WTC11 (cell line): ENCODE results near the gene ADCY10. TPM values are rescaled to one million over a fixed set of nuclear protein-coding genes. Genes with fewer than 3 reads are reported as not detected.

ENCODE experiments used
- ATAC-seq: fragments of 200-7000 bp; cut with Tn5 transposase; 2 replicates; pipeline ENCODE4 v1.10.0; 2021; ENCODE audit warnings: mild to moderate bottlenecking, moderate library complexity
- CTCF ChIA-PET: fragments of 300-600 bp; sonication (Branson Sonifier 250); formaldehyde crosslinking; loops from one replicate; lab custom pipeline; 2021; ENCODE audit warnings: antibody characterized with exemption; lab: Charles Lee
- POLR2A ChIA-PET: fragments of 350-600 bp; sonication (Branson Sonifier 250); formaldehyde crosslinking; loops from one replicate; lab custom pipeline; 2021; ENCODE audit warnings: antibody characterized with exemption; lab: Charles Lee
- DNase-seq: peaks from one replicate; pipeline ENCODE4 v3.0.0; 2021; ENCODE audit warnings: low spot score
- H3K27ac Mint-ChIP-seq: 2 replicates; pipeline ENCODE4 v1.8.0; 2021; ENCODE audit warnings: mixed read lengths
- H3K27me3 Mint-ChIP-seq: 2 replicates; pipeline ENCODE4 v1.8.0; 2021; ENCODE audit warnings: low read depth, mild to moderate bottlenecking, moderate library complexity, mixed read lengths
- H3K36me3 Mint-ChIP-seq: 2 replicates; pipeline ENCODE4 v1.8.0; 2021; ENCODE audit warnings: mixed read lengths
- H3K4me1 Mint-ChIP-seq: 2 replicates; pipeline ENCODE4 v1.8.0; 2022; ENCODE audit warnings: mixed read lengths
- H3K4me3 Mint-ChIP-seq: 2 replicates; pipeline ENCODE4 v1.8.0; 2021; ENCODE audit warnings: mild to moderate bottlenecking, moderate library complexity, mixed read lengths
- H3K9me3 Mint-ChIP-seq: 2 replicates; pipeline ENCODE4 v1.8.0; 2021; ENCODE audit warnings: mixed read lengths
- ELF4 ChIP-seq: sonication (generic); formaldehyde crosslinking; IDR thresholded peaks from 2 replicates; pipeline ENCODE4 v1.8.1; 2022; ENCODE audit warnings: low read depth, mild to moderate bottlenecking, moderate library complexity, missing genetic modification reagents
- MYBL2 ChIP-seq: sonication (generic); formaldehyde crosslinking; IDR thresholded peaks from 2 replicates; pipeline ENCODE4 v1.8.1; 2023; ENCODE audit warnings: mild to moderate bottlenecking, moderate library complexity, missing genetic modification reagents
- NFE2L1 ChIP-seq: sonication (generic); formaldehyde crosslinking; IDR thresholded peaks from 2 replicates; pipeline ENCODE4 v1.8.1; 2023; ENCODE audit warnings: missing genetic modification reagents
- NR3C1 ChIP-seq: sonication (generic); formaldehyde crosslinking; conservative IDR thresholded peaks from 2 replicates; pipeline ENCODE4 v1.8.1; 2023; ENCODE audit warnings: low read depth, mild to moderate bottlenecking, missing genetic modification reagents
- PRRX2 ChIP-seq: fragments of 250-450 bp; sonication (Bioruptor Pico); IDR thresholded peaks from 2 replicates; pipeline ENCODE4 v1.8.0; 2021; ENCODE audit warnings: mild to moderate bottlenecking
- TP53 ChIP-seq: sonication (generic); formaldehyde crosslinking; IDR thresholded peaks from 2 replicates; pipeline ENCODE4 v1.8.1; 2023; ENCODE audit warnings: mild to moderate bottlenecking, missing genetic modification reagents
- ZNF138 ChIP-seq: sonication (generic); formaldehyde crosslinking; conservative IDR thresholded peaks from 2 replicates; pipeline ENCODE4 v1.8.1; 2022; ENCODE audit warnings: mild to moderate bottlenecking, moderate library complexity, missing genetic modification reagents
- ZNF263 ChIP-seq: sonication (generic); formaldehyde crosslinking; IDR thresholded peaks from 2 replicates; pipeline ENCODE4 v1.8.1; 2022; ENCODE audit warnings: low read depth, mild to moderate bottlenecking, moderate library complexity, missing genetic modification reagents
- ZNF317 ChIP-seq: sonication (generic); formaldehyde crosslinking; IDR thresholded peaks from 2 replicates; pipeline ENCODE4 v1.8.1; 2023; ENCODE audit warnings: low read depth, mild to moderate bottlenecking, moderate library complexity, missing genetic modification reagents, borderline replicate concordance
- ZNF416 ChIP-seq: fragments of 250-450 bp; sonication (Bioruptor Pico); IDR thresholded peaks from 2 replicates; pipeline ENCODE4 v1.9.0; 2021; ENCODE audit warnings: mild to moderate bottlenecking, inconsistent platforms
- total RNA-seq: library from RNA; stranded (reverse); gene quantifications from 3 replicates; pipeline ENCODE4 v1.2.3, GENCODE V29; 2021
- TF ChIP-seq, protein P1 (sequence below): sonication (generic); formaldehyde crosslinking; IDR thresholded peaks from 2 replicates; pipeline ENCODE4 v1.8.0; 2022; ENCODE audit warnings: mild to moderate bottlenecking, missing genetic modification reagents
- TF ChIP-seq, protein P2 (sequence below): sonication (generic); formaldehyde crosslinking; IDR thresholded peaks from 2 replicates; pipeline ENCODE4 v1.8.1; 2023; ENCODE audit warnings: mild to moderate bottlenecking, missing genetic modification reagents
- TF ChIP-seq, protein P3 (sequence below): fragments of 250-450 bp; sonication (Bioruptor Pico); IDR thresholded peaks from 2 replicates; pipeline ENCODE4 v1.9.0; 2021; ENCODE audit warnings: mild to moderate bottlenecking
- TF ChIP-seq, protein P4 (sequence below): fragments of 200-600 bp; IDR thresholded peaks from 2 replicates; pipeline ENCODE4 v1.8.0; 2022; ENCODE audit warnings: antibody characterized with exemption
- TF ChIP-seq, protein P5 (sequence below): sonication (generic); formaldehyde crosslinking; IDR thresholded peaks from 2 replicates; pipeline ENCODE4 v1.8.1; 2023; ENCODE audit warnings: mild to moderate bottlenecking, moderate library complexity, missing genetic modification reagents
- TF ChIP-seq, protein P6 (sequence below): sonication (generic); formaldehyde crosslinking; IDR thresholded peaks from 2 replicates; pipeline ENCODE4 v1.8.0; 2022; ENCODE audit warnings: mild to moderate bottlenecking, missing genetic modification reagents
- TF ChIP-seq, protein P7 (sequence below): sonication (generic); formaldehyde crosslinking; IDR thresholded peaks from 2 replicates; pipeline ENCODE4 v1.8.1; 2022; ENCODE audit warnings: mild to moderate bottlenecking, moderate library complexity, missing genetic modification reagents

ADCY10 gene
- total RNA-seq, 1 experiment from 2014 or later, result 0.07 TPM

DNA sequence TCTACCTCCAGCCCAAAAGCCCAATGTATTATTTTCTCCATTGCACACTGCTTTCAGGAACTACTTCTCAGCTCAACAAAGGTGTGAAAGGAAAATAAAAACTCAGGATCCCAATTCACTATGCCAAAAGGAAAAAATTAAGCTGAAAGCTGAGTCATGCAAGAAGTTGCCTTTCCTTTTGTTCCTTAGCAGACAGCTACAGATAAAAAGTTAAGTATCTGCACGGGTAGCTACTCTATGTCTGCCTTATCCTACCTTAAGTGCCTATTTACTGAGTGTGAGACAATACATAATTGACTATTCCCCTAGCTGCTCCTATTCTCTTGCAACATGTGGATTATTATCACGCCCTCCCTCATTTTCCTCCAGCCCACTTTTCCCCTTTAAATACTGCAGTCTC is 84.1 kb downstream of the ADCY10 start:
- DNase-seq (no peak), ATAC-seq (no peak)
- Mint-ChIP-seq H3K27me3 (no peaks in the 10 kb centered on the region), H3K9me3 (no peaks in the 10 kb centered on the region), H3K4me3 (no peak overlapping the region)
- ChIA-PET CTCF (interaction anchor here (1.0 to 1.4 kb wide), 3 partner anchors 27 to 253 kb away, joined by 4 read pairs; no protein-coding TSS in a partner anchor), POLR2A (interaction anchor here (0.7 kb wide), 1 partner anchor 13 kb away, joined by 3 read pairs; no protein-coding TSS in a partner anchor)
- TF ChIP-seq, protein P1, sequence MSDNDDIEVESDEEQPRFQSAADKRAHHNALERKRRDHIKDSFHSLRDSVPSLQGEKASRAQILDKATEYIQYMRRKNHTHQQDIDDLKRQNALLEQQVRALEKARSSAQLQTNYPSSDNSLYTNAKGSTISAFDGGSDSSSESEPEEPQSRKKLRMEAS (CRISPR knock-in tag), result no peak
- no peak for TF ChIP-seq ZNF416 (CRISPR knock-in tag)
- TF ChIP-seq, protein P2, sequence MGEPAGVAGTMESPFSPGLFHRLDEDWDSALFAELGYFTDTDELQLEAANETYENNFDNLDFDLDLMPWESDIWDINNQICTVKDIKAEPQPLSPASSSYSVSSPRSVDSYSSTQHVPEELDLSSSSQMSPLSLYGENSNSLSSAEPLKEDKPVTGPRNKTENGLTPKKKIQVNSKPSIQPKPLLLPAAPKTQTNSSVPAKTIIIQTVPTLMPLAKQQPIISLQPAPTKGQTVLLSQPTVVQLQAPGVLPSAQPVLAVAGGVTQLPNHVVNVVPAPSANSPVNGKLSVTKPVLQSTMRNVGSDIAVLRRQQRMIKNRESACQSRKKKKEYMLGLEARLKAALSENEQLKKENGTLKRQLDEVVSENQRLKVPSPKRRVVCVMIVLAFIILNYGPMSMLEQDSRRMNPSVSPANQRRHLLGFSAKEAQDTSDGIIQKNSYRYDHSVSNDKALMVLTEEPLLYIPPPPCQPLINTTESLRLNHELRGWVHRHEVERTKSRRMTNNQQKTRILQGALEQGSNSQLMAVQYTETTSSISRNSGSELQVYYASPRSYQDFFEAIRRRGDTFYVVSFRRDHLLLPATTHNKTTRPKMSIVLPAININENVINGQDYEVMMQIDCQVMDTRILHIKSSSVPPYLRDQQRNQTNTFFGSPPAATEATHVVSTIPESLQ (CRISPR knock-in tag), result no peak
- TF ChIP-seq, all 79 proteins: peak for 0
- Mint-ChIP-seq H3K27ac (peak overlapping the region; percentile 57; the same call in 1 of the 2 replicates), H3K4me1 (peaks cover 26% of the 10 kb centered on the region), H3K36me3 (no peaks in the 10 kb centered on the region)

DNA sequence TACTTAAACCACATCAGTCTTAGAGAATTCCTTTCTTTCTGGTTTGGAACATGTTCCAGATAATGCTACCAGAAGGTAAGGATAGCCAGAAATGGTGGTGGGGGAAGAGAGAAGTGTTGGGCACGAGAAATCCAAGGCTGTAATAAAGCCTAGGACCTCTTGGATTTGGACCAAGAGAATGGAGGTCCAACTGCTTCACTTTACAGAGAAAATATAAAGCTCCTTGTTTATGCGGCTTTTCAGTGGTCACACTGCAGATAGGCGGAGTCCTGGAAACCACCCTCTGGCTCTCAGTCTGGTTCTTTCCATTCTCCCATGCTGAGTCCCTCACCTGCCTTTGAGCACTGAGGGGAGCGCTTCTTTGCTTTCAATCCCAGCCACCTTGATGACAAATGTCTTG is 87.8 kb downstream of the ADCY10 start:
- peaks cover 28% of the 10 kb centered on the region for H3K4me1 Mint-ChIP-seq
- no peak for DNase-seq
- no peak for ATAC-seq
- POLR2A ChIA-PET, result no interaction called here
- no peaks in the 10 kb centered on the region for H3K36me3 Mint-ChIP-seq
- CTCF ChIA-PET, result interaction anchor here (1.5 kb wide), 1 partner anchor 23 kb away, joined by 4 read pairs; no protein-coding TSS in a partner anchor
- H3K4me3 Mint-ChIP-seq, result no peak overlapping the region
- H3K27me3 Mint-ChIP-seq, result no peaks in the 10 kb centered on the region
- no peak overlapping the region for H3K27ac Mint-ChIP-seq
- no peaks in the 10 kb centered on the region for H3K9me3 Mint-ChIP-seq
- TF ChIP-seq ZNF138 (no peak), ZNF416 (CRISPR knock-in tag) (no peak), ZNF263 (no peak), ELF4 (CRISPR knock-in tag) (no peak), MYBL2 (CRISPR knock-in tag) (no peak), NFE2L1 (CRISPR knock-in tag) (no peak), NR3C1 (CRISPR knock-in tag) (no peak), TP53 (CRISPR knock-in tag) (no peak), ZNF317 (no peak), PRRX2 (no peak)
- TF ChIP-seq, protein P3, sequence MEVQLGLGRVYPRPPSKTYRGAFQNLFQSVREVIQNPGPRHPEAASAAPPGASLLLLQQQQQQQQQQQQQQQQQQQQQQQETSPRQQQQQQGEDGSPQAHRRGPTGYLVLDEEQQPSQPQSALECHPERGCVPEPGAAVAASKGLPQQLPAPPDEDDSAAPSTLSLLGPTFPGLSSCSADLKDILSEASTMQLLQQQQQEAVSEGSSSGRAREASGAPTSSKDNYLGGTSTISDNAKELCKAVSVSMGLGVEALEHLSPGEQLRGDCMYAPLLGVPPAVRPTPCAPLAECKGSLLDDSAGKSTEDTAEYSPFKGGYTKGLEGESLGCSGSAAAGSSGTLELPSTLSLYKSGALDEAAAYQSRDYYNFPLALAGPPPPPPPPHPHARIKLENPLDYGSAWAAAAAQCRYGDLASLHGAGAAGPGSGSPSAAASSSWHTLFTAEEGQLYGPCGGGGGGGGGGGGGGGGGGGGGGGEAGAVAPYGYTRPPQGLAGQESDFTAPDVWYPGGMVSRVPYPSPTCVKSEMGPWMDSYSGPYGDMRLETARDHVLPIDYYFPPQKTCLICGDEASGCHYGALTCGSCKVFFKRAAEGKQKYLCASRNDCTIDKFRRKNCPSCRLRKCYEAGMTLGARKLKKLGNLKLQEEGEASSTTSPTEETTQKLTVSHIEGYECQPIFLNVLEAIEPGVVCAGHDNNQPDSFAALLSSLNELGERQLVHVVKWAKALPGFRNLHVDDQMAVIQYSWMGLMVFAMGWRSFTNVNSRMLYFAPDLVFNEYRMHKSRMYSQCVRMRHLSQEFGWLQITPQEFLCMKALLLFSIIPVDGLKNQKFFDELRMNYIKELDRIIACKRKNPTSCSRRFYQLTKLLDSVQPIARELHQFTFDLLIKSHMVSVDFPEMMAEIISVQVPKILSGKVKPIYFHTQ (CRISPR knock-in tag), result no peak
- TF ChIP-seq, protein P4, sequence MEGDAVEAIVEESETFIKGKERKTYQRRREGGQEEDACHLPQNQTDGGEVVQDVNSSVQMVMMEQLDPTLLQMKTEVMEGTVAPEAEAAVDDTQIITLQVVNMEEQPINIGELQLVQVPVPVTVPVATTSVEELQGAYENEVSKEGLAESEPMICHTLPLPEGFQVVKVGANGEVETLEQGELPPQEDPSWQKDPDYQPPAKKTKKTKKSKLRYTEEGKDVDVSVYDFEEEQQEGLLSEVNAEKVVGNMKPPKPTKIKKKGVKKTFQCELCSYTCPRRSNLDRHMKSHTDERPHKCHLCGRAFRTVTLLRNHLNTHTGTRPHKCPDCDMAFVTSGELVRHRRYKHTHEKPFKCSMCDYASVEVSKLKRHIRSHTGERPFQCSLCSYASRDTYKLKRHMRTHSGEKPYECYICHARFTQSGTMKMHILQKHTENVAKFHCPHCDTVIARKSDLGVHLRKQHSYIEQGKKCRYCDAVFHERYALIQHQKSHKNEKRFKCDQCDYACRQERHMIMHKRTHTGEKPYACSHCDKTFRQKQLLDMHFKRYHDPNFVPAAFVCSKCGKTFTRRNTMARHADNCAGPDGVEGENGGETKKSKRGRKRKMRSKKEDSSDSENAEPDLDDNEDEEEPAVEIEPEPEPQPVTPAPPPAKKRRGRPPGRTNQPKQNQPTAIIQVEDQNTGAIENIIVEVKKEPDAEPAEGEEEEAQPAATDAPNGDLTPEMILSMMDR, result no peak
- TF ChIP-seq, protein P5, sequence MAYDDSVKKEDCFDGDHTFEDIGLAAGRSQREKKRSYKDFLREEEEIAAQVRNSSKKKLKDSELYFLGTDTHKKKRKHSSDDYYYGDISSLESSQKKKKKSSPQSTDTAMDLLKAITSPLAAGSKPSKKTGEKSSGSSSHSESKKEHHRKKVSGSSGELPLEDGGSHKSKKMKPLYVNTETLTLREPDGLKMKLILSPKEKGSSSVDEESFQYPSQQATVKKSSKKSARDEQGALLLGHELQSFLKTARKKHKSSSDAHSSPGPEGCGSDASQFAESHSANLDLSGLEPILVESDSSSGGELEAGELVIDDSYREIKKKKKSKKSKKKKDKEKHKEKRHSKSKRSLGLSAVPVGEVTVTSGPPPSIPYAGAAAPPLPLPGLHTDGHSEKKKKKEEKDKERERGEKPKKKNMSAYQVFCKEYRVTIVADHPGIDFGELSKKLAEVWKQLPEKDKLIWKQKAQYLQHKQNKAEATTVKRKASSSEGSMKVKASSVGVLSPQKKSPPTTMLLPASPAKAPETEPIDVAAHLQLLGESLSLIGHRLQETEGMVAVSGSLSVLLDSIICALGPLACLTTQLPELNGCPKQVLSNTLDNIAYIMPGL (CRISPR knock-in tag), result no peak
- TF ChIP-seq, protein P6, sequence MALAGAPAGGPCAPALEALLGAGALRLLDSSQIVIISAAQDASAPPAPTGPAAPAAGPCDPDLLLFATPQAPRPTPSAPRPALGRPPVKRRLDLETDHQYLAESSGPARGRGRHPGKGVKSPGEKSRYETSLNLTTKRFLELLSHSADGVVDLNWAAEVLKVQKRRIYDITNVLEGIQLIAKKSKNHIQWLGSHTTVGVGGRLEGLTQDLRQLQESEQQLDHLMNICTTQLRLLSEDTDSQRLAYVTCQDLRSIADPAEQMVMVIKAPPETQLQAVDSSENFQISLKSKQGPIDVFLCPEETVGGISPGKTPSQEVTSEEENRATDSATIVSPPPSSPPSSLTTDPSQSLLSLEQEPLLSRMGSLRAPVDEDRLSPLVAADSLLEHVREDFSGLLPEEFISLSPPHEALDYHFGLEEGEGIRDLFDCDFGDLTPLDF (CRISPR knock-in tag), result no peak
- TF ChIP-seq, protein P7, sequence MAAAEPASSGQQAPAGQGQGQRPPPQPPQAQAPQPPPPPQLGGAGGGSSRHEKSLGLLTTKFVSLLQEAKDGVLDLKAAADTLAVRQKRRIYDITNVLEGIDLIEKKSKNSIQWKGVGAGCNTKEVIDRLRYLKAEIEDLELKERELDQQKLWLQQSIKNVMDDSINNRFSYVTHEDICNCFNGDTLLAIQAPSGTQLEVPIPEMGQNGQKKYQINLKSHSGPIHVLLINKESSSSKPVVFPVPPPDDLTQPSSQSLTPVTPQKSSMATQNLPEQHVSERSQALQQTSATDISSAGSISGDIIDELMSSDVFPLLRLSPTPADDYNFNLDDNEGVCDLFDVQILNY (CRISPR knock-in tag), result no peak
